H1 (cell line): ENCODE results near the gene NCR2. TPM values are rescaled to one million over a fixed set of nuclear protein-coding genes. Genes with fewer than 3 reads are reported as not detected.
A peak's percentile ranks its signal among the peaks of the same experiment; 100 is the strongest.

Experiments used
- CTCF ChIA-PET: fragments of 300-600 bp; sonication (Branson Sonifier 250); formaldehyde crosslinking; loops from one replicate; lab custom pipeline; 2021; ENCODE audit not compliant: partially characterized antibody; lab: Charles Lee
- POLR2A ChIA-PET: fragments of 300-600 bp; sonication (Branson Sonifier 250); formaldehyde crosslinking; loops from one replicate; lab custom pipeline; 2021; ENCODE audit warnings: inconsistent platforms; ENCODE audit not compliant: partially characterized antibody; lab: Charles Lee
- DNase-seq, 2 experiments: peaks; one replicate each; pipeline versions ENCODE4 v3.0.0 to v3.0.0-alpha.2; 2010 to 2022; ENCODE audit warnings: low spot score in 2 of 2, low read depth in 1 of 2, mixed read lengths in 1 of 2
- FAIRE-seq: peaks from 2 replicates; lab custom pipeline; 2011; peaks lifted over from hg19 to GRCh38; lab: Jason Lieb, UNC
- H2AFZ ChIP-seq: 2 replicates; pipeline ENCODE4 v1.8.1; 2012; ENCODE audit warnings: low read length, inconsistent platforms
- H2AK5ac ChIP-seq: 2 replicates; pipeline ENCODE4 v1.6.1; 2013; ENCODE audit warnings: low read depth, low read length
- H2BK120ac ChIP-seq: replicated peaks from 2 replicates; pipeline ENCODE3; 2013; ENCODE audit warnings: low read depth, low read length, inconsistent platforms
- H2BK12ac ChIP-seq: 2 replicates; pipeline ENCODE4 v1.6.1; 2013; ENCODE audit warnings: low read depth, low read length
- H2BK15ac ChIP-seq: 2 replicates; pipeline ENCODE4 v1.6.1; 2013; ENCODE audit warnings: low read length
- H2BK20ac ChIP-seq: 2 replicates; pipeline ENCODE4 v1.6.1; 2013; ENCODE audit warnings: low read length
- H2BK5ac ChIP-seq: 2 replicates; pipeline ENCODE4 v1.6.1; 2013; ENCODE audit warnings: low read depth, low read length
- H3K14ac ChIP-seq: 2 replicates; pipeline ENCODE4 v1.6.1; 2013; ENCODE audit warnings: inconsistent platforms; ENCODE audit not compliant: insufficient read length
- H3K18ac ChIP-seq: 2 replicates; pipeline ENCODE4 v1.6.1; 2013; ENCODE audit warnings: low read length; ENCODE audit errors: extremely low read depth
- H3K23ac ChIP-seq: 2 replicates; pipeline ENCODE4 v1.6.1; 2013; ENCODE audit warnings: inconsistent platforms; ENCODE audit not compliant: insufficient read length
- H3K23me2 ChIP-seq: 2 replicates; pipeline ENCODE4 v1.6.1; 2013; ENCODE audit warnings: low read depth, low read length
- H3K27ac ChIP-seq: 2 replicates; pipeline ENCODE4 v1.6.1; 2011; ENCODE audit warnings: low read depth, low read length, inconsistent platforms
- H3K27me3 ChIP-seq, 4 experiments: replicated peaks in 1 of 4; 1 replicate in 1 of 4; 2 replicates in 3 of 4; pipeline versions ENCODE4 v1.6.1 to v1.8.1; 2011 to 2013; ENCODE audit warnings: low read length in 3 of 4, mild to moderate bottlenecking in 3 of 4, inconsistent platforms in 2 of 4, mixed read lengths in 2 of 4, moderate library complexity in 1 of 4; ENCODE audit not compliant: control insufficient read depth in 3 of 4, insufficient read depth in 3 of 4; ENCODE audit errors: extremely low read depth in 1 of 4
- H3K36me3 ChIP-seq, 4 experiments: 2 replicates each; pipeline versions ENCODE4 v1.6.1 to v1.8.1; 2011 to 2013; ENCODE audit warnings: mild to moderate bottlenecking in 4 of 4, low read length in 3 of 4, moderate library complexity in 2 of 4, control low read depth in 1 of 4, inconsistent platforms in 1 of 4; ENCODE audit not compliant: insufficient read depth in 4 of 4, control insufficient read depth in 2 of 4
- H3K4ac ChIP-seq: replicated peaks from 2 replicates; pipeline ENCODE3; 2013; ENCODE audit warnings: low read length, low read depth, mixed read lengths, inconsistent platforms; ENCODE audit not compliant: insufficient read length
- H3K4me1 ChIP-seq, 4 experiments: replicated peaks in 1 of 4; 1 replicate in 1 of 4; 2 replicates in 3 of 4; pipeline versions ENCODE4 v1.6.1 to v1.8.1; 2011 to 2013; ENCODE audit warnings: low read length in 3 of 4, inconsistent platforms in 2 of 4, mixed read lengths in 1 of 4; ENCODE audit not compliant: insufficient read depth in 4 of 4, control insufficient read depth in 3 of 4
- H3K4me2 ChIP-seq, 2 experiments: 2 replicates each; pipeline versions ENCODE4 v1.6.1 to v1.8.1; 2011 to 2013; ENCODE audit warnings: low read depth in 2 of 2, low read length in 2 of 2, control low read depth in 1 of 2, inconsistent platforms in 1 of 2, mild to moderate bottlenecking in 1 of 2; ENCODE audit not compliant: insufficient read depth in 1 of 2
- H3K4me3 ChIP-seq, 4 experiments: fragments of 200-600, 300-600 bp in 1 of 4; sonication (generic), shearing (Covaris generic), sonication (Bioruptor Twin) in 1 of 4; 2 replicates each; pipeline versions ENCODE4 v1.5.1 to v1.8.1; 2011 to 2016; ENCODE audit warnings: low read length in 4 of 4, low read depth in 3 of 4, control low read depth in 2 of 4, inconsistent platforms in 2 of 4, mild to moderate bottlenecking in 2 of 4, mixed read lengths in 1 of 4, moderate library complexity in 1 of 4; ENCODE audit not compliant: insufficient read depth in 2 of 4; ENCODE audit errors: extremely low read depth in 1 of 4
- H3K56ac ChIP-seq: replicated peaks from 2 replicates; pipeline ENCODE3; 2013; ENCODE audit warnings: low read depth, mild to moderate bottlenecking, mixed read lengths, low read length, inconsistent platforms; ENCODE audit not compliant: insufficient read length
- H3K79me1 ChIP-seq: 2 replicates; pipeline ENCODE4 v1.6.1; 2013; ENCODE audit warnings: low read depth, low read length, control low read depth
- H3K79me2 ChIP-seq, 2 experiments: 2 replicates each; pipeline versions ENCODE4 v1.6.1 to v1.8.1; 2012 to 2013; ENCODE audit warnings: low read length in 2 of 2, mild to moderate bottlenecking in 2 of 2, inconsistent platforms in 1 of 2; ENCODE audit not compliant: insufficient read depth in 2 of 2, control insufficient read depth in 1 of 2
- H3K9ac ChIP-seq, 4 experiments: replicated peaks in 1 of 4; 1 replicate in 1 of 4; 2 replicates in 3 of 4; pipeline versions ENCODE4 v1.6.1 to v1.8.1; 2011 to 2013; ENCODE audit warnings: low read depth in 3 of 4, low read length in 3 of 4, control low read depth in 2 of 4, mild to moderate bottlenecking in 2 of 4, moderate library complexity in 2 of 4, inconsistent platforms in 1 of 4; ENCODE audit errors: extremely low read depth in 1 of 4
- H3K9me3 ChIP-seq, 2 experiments: 2 replicates each; pipeline versions ENCODE4 v1.6.1 to v1.8.1; 2012 to 2013; ENCODE audit warnings: mild to moderate bottlenecking in 2 of 2, moderate library complexity in 2 of 2, control low read depth in 1 of 2, inconsistent platforms in 1 of 2, low read depth in 1 of 2, low read length in 1 of 2, mixed read lengths in 1 of 2; ENCODE audit not compliant: insufficient read depth in 2 of 2
- H4K20me1 ChIP-seq, 2 experiments: replicated peaks in 1 of 2; 2 replicates each; pipeline versions ENCODE3 to v1.8.1; 2011 to 2013; ENCODE audit warnings: inconsistent platforms in 2 of 2, low read length in 2 of 2, mild to moderate bottlenecking in 1 of 2; ENCODE audit not compliant: insufficient read depth in 2 of 2, control insufficient read depth in 1 of 2
- H4K5ac ChIP-seq: 2 replicates; pipeline ENCODE4 v1.6.1; 2013; ENCODE audit warnings: low read length, low read depth, mixed read lengths, inconsistent platforms; ENCODE audit not compliant: insufficient read length
- H4K8ac ChIP-seq: 2 replicates; pipeline ENCODE4 v1.8.0; 2013; ENCODE audit warnings: mild to moderate bottlenecking, moderate library complexity, low read length, inconsistent platforms; ENCODE audit not compliant: insufficient read depth; ENCODE audit errors: extremely low read depth
- H4K91ac ChIP-seq: replicated peaks from 2 replicates; pipeline ENCODE3; 2013; ENCODE audit warnings: low read length, mixed read lengths, inconsistent platforms; ENCODE audit not compliant: insufficient read length
- ASH2L ChIP-seq: fragments of 200-600, 300-600 bp; sonication (generic); IDR thresholded peaks from one replicate; pipeline ENCODE4 v1.7.1; 2017; ENCODE audit warnings: low read length
- CEBPB ChIP-seq: IDR thresholded peaks from 2 replicates; pipeline ENCODE4 v1.6.1; 2012; ENCODE audit warnings: low read depth, low read length
- CTBP2 ChIP-seq: IDR thresholded peaks from 2 replicates; pipeline ENCODE4 v1.7.0; 2011; ENCODE audit warnings: borderline replicate concordance, mild to moderate bottlenecking, moderate library complexity, mixed read lengths, low read length; ENCODE audit not compliant: insufficient read depth, insufficient read length
- FOSL1 ChIP-seq: IDR thresholded peaks from 2 replicates; pipeline ENCODE4 v1.6.1; 2011; ENCODE audit warnings: mild to moderate bottlenecking, low read depth, low read length, moderate library complexity; ENCODE audit not compliant: insufficient read depth
- SAP30 ChIP-seq: fragments of 300-600 bp; sonication (generic); IDR thresholded peaks from 2 replicates; pipeline ENCODE4 v1.7.1; 2012; ENCODE audit warnings: low read length, moderate library complexity, mild to moderate bottlenecking, inconsistent platforms; ENCODE audit not compliant: insufficient read depth, insufficient replicate concordance
- SP2 ChIP-seq: IDR thresholded peaks from 2 replicates; pipeline ENCODE4 v1.6.1; 2012; ENCODE audit warnings: mild to moderate bottlenecking, low read length, inconsistent platforms
- SRF ChIP-seq: IDR thresholded peaks from 2 replicates; pipeline ENCODE4 v1.6.1; 2011; ENCODE audit warnings: mild to moderate bottlenecking, low read depth, low read length, moderate library complexity
- TBP ChIP-seq: IDR thresholded peaks from 2 replicates; pipeline ENCODE4 v1.6.1; 2011; ENCODE audit warnings: low read depth, low read length, improper control_type of control experiment
- WGBS, 2 experiments: shearing (Covaris generic) in 1 of 2; methylation state at CpG; one replicate each; pipeline versions ENCODE4 v1.1.6 to v1.1.7; 2013 to 2015; ENCODE audit warnings: low lambda C conversion rate in 2 of 2, mixed read lengths in 2 of 2, inconsistent platforms in 1 of 2, low coverage in 1 of 2, missing lambda C conversion rate in 1 of 2; ENCODE audit not compliant: insufficient replicate concordance in 2 of 2, insufficient coverage in 1 of 2, insufficient read length in 1 of 2; ENCODE audit errors: extremely low coverage in 1 of 2, missing lambda C conversion rate in 1 of 2; 5-methylcytosine and 5-hydroxymethylcytosine counted together
- polyA plus RNA-seq, 7 experiments: library from polyadenylated mRNA; depleted of rRNA in 3 of 7; stranded (reverse) in 5 of 7; unstranded in 2 of 7; fragments of >200 nt in 5 of 7; fragments of 200-250 nt in 2 of 7; gene quantifications; 1 replicate in 5 of 7; 2 replicates in 1 of 7; 4 replicates in 1 of 7; pipeline versions ENCODE4 v1.2.1 to v1.2.3, GENCODE V29; 2011 to 2013; ENCODE audit warnings: missing spikeins in 2 of 7, mixed read lengths in 2 of 7
- total RNA-seq: library from RNA; stranded (reverse); fragmentation: NEBNext Ultra II Directional; extraction: Animal tissue kit (Norgen Biotek cat#: 25700); gene quantifications from 2 replicates; pipeline ENCODE4 v1.2.1, GENCODE V29; 2021
- TF ChIP-seq, protein P1 (sequence below): IDR thresholded peaks from 2 replicates; pipeline ENCODE4 v1.6.1; 2012; ENCODE audit warnings: inconsistent platforms
- TF ChIP-seq, protein P2 (sequence below): IDR thresholded peaks from 2 replicates; pipeline ENCODE4 v1.6.1; 2011; ENCODE audit warnings: low read depth, mild to moderate bottlenecking, low read length; ENCODE audit not compliant: insufficient read depth

NCR2 gene
- total and polyA plus RNA-seq, 2 of the 8 experiments (the other 6 are each of a cell fraction or from before 2014, with no cell fraction given), result not detected

DNA sequence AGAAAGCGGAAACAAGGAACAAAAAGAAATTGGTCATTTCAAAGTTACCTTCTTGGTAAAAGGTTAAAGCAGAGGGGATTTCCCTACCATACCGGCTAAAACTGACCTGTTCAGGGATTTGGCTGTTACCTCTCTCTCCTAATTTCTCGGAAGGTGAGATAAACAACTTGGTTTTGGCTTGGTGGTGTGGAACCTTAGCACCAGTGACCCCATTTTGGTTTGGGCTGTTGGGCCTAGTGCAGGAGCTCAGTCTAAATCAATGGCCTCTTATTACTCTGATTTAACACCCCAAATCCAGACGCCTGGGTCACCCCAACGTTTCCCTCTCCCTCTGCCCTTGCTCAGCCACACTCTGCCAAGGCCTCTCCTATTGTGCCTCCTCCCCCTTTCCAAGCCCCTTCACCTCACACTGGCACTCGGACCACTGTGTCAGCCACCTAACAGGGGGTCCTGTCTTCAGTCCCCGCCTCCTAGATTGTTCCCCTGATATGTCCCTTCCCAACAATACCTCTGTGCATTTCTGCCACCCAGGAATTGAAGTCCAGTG is 8.3 kb downstream of the NCR2 start:
- TF ChIP-seq TBP (no peak), FOSL1 (no peak), SRF (no peak), SAP30 (no peak), ASH2L (no peak), SP2 (no peak), CTBP2 (no peak), CEBPB (no peak)
- TF ChIP-seq, protein P1, sequence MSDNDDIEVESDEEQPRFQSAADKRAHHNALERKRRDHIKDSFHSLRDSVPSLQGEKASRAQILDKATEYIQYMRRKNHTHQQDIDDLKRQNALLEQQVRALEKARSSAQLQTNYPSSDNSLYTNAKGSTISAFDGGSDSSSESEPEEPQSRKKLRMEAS, result no peak
- TF ChIP-seq, protein P2, sequence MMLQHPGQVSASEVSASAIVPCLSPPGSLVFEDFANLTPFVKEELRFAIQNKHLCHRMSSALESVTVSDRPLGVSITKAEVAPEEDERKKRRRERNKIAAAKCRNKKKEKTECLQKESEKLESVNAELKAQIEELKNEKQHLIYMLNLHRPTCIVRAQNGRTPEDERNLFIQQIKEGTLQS, result no peak
- CTCF ChIA-PET, result interaction anchor here (1.8 to 1.9 kb wide), 2 partner anchors 9 to 11 kb away, joined by 4 to 10 read pairs; partner anchors contain the start of gene NCR2
- no peak overlapping the region for H3K4ac ChIP-seq

More for the DNA sequence above, 8.3 kb downstream of the NCR2 start:
- no peaks in the 10 kb centered on the region for H3K79me1 ChIP-seq
- no peak overlapping the region for H2BK5ac ChIP-seq
- no peak overlapping the region for H2AK5ac ChIP-seq
- H3K23ac ChIP-seq, result no peak overlapping the region
- no peak overlapping the region for H4K5ac ChIP-seq
- no peak overlapping the region for H2BK20ac ChIP-seq
- no peak overlapping the region for H3K4me2 ChIP-seq
- no peak overlapping the region for H3K9ac ChIP-seq
- no peak overlapping the region for H3K14ac ChIP-seq
- POLR2A ChIA-PET, result no interaction called here
- DNase-seq (peak in 1 of 2 experiments; percentile 29), FAIRE-seq (no peak)
- H3K36me3 ChIP-seq, result no peaks in the 10 kb centered on the region
- no peak overlapping the region for H3K56ac ChIP-seq
- 79% methylated on average over 7 of the region's 7 CpGs; no CpG with 5 or more reads in 1 of the 2 experiments for WGBS, 2 experiments
- no peak overlapping the region for H2BK12ac ChIP-seq
- no peak overlapping the region for H4K91ac ChIP-seq
- H3K18ac ChIP-seq, result no peak overlapping the region
- no peak overlapping the region for H3K4me3 ChIP-seq
- H3K79me2 ChIP-seq, result no peaks in the 10 kb centered on the region
- H3K27ac ChIP-seq, result no peak overlapping the region
- H2AFZ ChIP-seq, result no peak overlapping the region
- H3K4me1 ChIP-seq, result 0 out of 7 replicates have a peak, but pooled peaks cover 0 to 2% (median 0%) of the 10 kb centered on the region in 4 experiments
- H2BK15ac ChIP-seq, result no peak overlapping the region
- no peaks in the 10 kb centered on the region; a peak in 2 of 7 replicates for H3K27me3 ChIP-seq
- no peaks in the 10 kb centered on the region for H4K20me1 ChIP-seq
- no peak overlapping the region for H2BK120ac ChIP-seq
- peaks cover 4 to 6% of the 10 kb centered on the region in 2 experiments for H3K9me3 ChIP-seq
- no peaks in the 10 kb centered on the region for H3K23me2 ChIP-seq
- H4K8ac ChIP-seq, result no peak overlapping the region
